ELR (cell line): ENCODE measurements around the gene ATXN1.
A peak's percentile ranks its signal among the peaks of the same experiment; 100 is the strongest.

Experiments
- DNase-seq: peaks from one replicate; pipeline ENCODE4 v3.0.0-alpha.2; 2015; ENCODE audit warnings: low read depth

The ATXN1 gene

GRCh38 chr6:16331384-16332174, 429.7 kb downstream of the ATXN1 start:
- DNase-seq: peak; percentile 86

- no peak for DNase-seq
Observed at GRCh38 chr6:16329233-16329632, 432.0 kb downstream of the ATXN1 start.

DNA sequence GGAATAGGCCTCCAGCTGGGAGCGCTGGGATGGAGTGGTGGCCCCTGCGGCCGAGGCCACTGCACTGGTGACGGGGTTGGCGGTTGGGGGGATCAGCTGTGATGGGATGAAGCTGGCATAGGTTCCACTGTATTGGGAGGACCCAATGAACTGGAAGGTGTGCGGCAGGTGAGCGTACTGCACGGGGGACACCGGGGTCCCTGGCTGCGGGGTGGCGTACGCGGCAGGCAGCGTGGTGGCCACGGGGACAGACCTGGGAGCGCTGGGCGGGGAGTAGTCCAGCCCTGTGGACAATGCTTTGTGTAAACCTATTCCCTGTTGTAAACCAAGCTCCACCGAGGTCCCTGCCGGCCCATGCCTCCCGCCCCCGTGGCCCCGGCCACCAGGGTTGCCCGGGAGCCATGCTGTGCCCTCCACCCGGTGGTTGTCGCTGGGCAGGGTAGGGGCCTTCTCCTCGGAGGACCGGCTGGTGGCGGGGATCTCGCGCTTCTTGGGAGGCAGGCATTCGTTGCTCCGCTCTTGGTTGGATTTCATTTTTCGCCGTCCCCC, 433.4 kb downstream of the ATXN1 start:
- no peak for DNase-seq

GRCh38 chr6:16326971-16327776, 434.1 kb downstream of the ATXN1 start:
- DNase-seq: no peak

- no peak for DNase-seq
Observed at GRCh38 chr6:16326531-16326930, 434.7 kb downstream of the ATXN1 start.

GRCh38 chr6:16324606-16325225, 436.5 kb downstream of the ATXN1 start:
- DNase-seq: no peak

DNA sequence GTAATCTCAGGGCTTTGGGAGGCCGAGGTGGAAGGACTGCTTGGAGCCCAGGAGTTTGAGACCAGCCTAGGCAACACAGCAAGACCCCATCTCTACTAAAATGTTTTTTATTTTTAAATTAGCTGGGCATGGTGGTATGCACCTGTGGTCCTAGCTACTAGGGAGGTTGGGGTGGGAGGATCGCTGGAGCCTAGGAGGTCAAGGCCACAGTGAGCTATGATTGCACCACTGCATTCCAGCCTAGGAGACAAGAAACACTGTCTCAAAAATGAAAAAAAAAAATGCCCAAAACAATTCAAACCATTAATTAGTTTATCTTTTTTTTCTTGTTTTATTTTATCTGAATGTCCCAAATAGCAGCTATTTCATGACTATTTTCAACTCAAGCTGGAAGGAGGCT, 437.1 kb downstream of the ATXN1 start:
- DNase-seq: no peak

DNA sequence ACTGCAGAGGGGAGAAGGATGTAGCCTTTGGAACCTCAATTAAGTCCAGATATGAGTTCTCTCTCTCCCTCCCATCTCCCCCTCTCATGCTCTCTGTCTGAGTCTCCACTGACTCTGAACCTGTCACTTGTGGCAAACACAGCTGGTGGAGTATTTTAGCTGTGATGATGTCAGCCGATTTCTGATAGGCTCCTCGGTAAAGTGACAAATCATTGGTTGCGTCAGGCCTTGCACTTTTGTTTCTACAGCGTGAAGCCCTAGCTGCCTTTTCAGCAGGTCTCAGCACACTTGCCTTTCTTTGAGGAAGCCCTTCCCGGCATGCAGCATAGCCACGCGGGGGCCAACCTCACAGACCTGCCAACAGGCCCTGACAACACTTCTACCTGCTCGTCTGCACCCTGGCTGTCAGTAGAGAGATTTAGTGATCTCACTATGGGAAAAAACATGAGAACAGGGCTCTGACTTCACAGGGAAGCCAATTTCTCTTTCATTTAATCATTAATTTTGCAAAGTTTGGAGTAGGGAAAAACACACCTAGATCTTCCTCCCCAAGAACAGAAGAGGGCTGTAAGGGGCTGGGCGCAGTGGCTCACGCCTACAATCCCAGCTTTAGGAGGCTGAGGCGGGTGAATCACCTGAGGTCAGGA, 438.5 kb downstream of the ATXN1 start:
- DNase-seq: peak; percentile 92

DNA sequence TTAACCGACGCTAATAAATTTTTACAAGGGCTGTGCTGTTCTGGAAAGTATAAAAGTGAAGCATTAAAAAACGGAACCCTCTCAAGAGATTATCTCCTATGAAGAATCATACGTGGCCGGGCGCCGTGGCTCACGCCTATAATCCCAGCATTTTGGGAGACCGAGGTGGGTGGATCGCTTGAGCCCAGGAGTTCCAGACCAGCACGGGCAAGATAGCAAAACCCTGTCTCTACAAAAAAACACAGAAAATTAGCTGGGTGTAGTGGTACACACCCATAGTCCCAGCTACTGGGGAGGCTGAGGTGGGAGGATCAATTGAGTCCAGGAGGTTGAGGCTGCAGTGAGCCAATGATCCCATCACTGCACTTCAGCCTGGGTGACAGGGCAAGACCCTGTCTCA, 439.4 kb downstream of the ATXN1 start:
- DNase-seq: no peak

DNA sequence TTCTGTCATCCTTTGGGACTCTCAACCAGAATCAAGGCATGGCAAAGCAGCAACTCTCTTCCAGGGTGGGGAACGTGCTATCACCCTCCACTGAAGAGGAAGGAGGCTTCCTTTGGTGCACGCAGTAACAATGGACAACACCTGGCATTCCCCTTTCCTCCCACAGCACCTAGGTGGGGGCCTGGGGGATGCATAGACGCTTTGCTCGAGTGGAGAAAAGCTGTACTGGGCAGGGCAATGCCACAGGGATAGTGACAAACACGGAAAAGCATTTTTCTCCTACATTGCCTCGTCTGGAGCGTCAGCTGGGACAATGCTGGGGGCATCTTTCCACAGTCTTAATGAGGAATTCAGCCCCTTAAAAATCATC, 439.9 kb downstream of the ATXN1 start:
- no peak for DNase-seq

DNA sequence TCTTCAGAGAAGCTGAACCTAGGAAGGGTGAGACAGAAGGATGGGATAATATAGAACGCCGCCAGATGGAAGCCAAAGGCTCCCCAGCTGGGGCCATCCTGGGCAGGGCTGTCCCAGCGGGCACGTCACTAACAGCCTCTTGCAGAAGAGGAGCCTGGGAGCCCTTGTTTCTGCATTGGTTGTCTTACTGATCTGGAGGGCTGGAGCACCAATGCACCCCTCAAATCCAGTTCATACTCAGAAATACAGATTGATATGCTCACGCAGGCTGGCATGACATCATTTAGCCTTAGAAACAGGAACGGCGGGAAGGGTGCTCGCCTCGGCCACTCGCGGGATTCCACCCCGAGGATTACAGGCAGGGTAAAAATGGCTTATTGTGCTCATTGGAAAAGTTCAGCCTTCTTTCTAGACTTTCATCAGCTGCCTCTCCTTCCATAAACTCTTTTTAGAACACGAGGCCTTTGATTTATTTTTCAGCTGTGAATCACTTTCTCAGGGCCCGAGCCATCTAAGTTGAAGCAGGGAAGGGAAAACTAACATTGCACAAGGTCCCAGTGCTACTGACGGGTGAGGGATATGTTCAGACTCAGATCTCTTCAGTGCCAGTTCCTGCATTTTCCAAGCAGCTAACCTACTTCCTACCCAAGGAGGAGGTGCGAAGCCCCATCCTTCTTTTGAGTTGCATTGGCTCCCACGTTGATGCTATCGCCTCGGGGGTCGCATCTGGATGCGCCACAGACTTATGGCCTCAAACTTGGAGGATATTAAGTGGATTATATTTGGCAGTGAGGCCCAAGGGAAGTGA, 440.5 kb downstream of the ATXN1 start:
- no peak for DNase-seq

GRCh38 chr6:16319813-16320532, 441.3 kb downstream of the ATXN1 start:
- DNase-seq: peak; percentile 94

GRCh38 chr6:16318953-16319720, 442.1 kb downstream of the ATXN1 start:
- DNase-seq: no peak

DNA sequence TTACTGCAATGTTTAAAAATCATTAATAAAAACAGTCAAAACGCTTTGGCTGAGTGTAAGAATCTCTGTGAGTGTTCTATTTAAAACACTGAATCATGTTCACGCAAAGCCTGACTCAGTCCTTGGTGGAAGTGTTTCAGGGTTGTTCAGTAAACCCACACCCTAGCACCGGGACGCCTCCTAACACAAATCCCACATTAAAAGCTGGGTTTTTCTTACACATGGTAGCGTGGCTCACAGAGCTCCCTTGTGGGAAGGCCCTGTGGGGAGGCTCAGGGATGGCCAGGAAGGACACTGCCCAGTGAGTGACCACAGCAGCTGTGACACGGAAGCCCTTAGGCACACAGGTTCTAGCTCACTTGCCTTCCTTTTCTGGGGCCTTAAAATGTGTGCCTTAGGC, 442.7 kb downstream of the ATXN1 start:
- peak; percentile 86 for DNase-seq

DNA sequence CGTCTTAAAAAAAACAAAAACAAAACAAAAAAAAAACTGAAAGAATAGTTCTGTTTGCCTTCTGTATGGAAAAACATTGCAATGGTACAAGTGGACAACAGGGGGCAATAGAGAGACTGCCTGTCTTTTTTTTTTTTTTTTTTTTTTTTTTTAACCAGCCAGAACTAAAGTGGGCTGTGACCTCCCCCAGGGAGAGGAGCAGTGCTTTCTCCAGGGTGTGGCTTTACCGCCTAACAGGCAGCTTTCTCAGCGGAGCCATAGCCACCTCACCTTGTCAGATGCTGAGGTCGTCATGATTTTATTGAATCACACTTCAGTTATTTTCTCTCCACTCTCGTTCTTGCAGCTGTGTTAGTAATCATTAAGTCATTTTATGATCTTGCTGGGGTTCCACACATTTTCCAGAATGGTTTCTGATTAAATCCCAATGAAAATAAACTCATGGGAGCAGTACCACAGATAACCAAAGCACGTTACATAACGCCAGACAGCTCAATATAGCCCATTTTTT, 444.5 kb downstream of the ATXN1 start:
- peak; percentile 90 for DNase-seq

DNA sequence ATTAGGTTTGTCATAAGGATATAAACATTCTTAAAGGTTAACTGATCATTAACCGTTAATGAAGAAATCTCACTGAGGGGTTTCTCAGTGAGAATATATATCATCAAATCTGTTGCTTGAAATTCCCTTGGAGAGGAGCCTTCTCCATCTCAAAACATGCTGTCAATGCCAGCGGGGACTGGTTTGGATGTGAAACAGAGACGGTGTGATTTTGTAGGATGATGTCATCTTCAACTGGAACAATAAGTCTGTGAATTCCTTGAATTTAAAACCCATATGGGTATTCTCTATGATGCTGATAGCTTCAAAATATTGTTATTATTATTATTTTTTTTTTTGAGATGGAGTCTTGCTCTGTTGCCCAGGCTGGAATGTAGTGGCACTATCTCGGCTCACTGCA, 447.0 kb downstream of the ATXN1 start:
- DNase-seq: no peak

GRCh38 chr6:16313732-16314131, 447.5 kb downstream of the ATXN1 start:
- no peak for DNase-seq

- DNase-seq: no peak
Observed at GRCh38 chr6:16311763-16312162, 449.5 kb downstream of the ATXN1 start.

GRCh38 chr6:16306334-16306733, 454.9 kb downstream of the ATXN1 start:
- DNase-seq: no peak

GRCh38 chr6:16305788-16306187, 455.5 kb downstream of the ATXN1 start:
- DNase-seq: no peak
